Coronary artery (tissue), 2 donors: ENCODE results near the gene TRAF3.

ENCODE experiments used
- DNase-seq: peaks from one replicate; pipeline ENCODE4 v3.0.0-alpha.2; 2017; ENCODE audit warnings: low spot score
- H3K27ac ChIP-seq, 2 donors: fragments of 200-600 bp; sonication (generic); one replicate each; pipeline ENCODE4 v1.5.1; 2016 to 2019
- H3K4me3 ChIP-seq: fragments of 200-600 bp; sonication (generic); 2 replicates; pipeline ENCODE4 v1.5.1; 2016; ENCODE audit warnings: mild to moderate bottlenecking, moderate library complexity
- CTCF ChIP-seq: fragments of 200-600 bp; sonication (generic); IDR thresholded peaks from one replicate; pipeline ENCODE4 v1.5.1; 2019; ENCODE audit warnings: antibody characterized with exemption

Gene TRAF3

GRCh38 chr14:102810523-102810922 lies 33.3 kb downstream of the TRAF3 start:
- DNase-seq: no peak
- no peak for TF ChIP-seq CTCF
- H3K4me3 ChIP-seq: no peak overlapping the region
- H3K27ac ChIP-seq: no peak overlapping the region

GRCh38 chr14:102811254-102811963 lies 34.2 kb downstream of the TRAF3 start:
- Histone ChIP-seq H3K27ac (no peak overlapping the region), H3K4me3 (no peak overlapping the region)
- no peak for TF ChIP-seq CTCF
- no peak for DNase-seq

- TF ChIP-seq CTCF: no peak
- DNase-seq: no peak
- H3K4me3 ChIP-seq: no peak overlapping the region
- H3K27ac ChIP-seq: no peak overlapping the region
These were observed 34.7 kb downstream of the TRAF3 start for GRCh38 chr14:102811971-102812370.

DNA sequence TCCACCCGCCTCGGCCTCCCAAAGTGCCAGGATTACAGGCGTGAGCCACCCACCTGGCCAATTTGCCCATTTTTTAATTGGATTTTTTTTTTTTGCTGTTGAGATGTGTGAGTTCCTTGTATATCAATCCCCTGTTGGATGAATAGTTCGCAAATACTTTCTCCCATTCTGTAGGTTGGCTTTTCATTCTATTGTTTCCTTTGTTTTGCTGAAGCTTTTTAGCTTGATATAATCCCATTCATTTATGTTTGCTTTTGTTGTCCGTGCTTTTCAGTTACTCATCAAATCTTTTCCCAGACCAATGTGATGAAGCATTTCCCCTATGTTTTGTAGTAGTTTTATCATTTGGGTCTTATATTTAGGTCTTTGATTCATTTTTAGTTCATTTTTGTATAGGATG lies 36.4 kb downstream of the TRAF3 start:
- Histone ChIP-seq H3K4me3 (no peak overlapping the region), H3K27ac (no peak overlapping the region)
- DNase-seq: no peak
- no peak for TF ChIP-seq CTCF

- Histone ChIP-seq H3K4me3 (no peak overlapping the region), H3K27ac (no peak overlapping the region)
- TF ChIP-seq CTCF: no peak
- DNase-seq: no peak
These were observed 40.1 kb downstream of the TRAF3 start for GRCh38 chr14:102817318-102817717.

- Histone ChIP-seq H3K4me3 (no peak overlapping the region), H3K27ac (no peak overlapping the region)
- DNase-seq: no peak
- no peak for TF ChIP-seq CTCF
These were observed 41.0 kb downstream of the TRAF3 start for GRCh38 chr14:102817942-102818940.
